ENCODE results near the gene TNFRSF18. TPM values are rescaled to one million over a fixed set of nuclear protein-coding genes. Genes with fewer than 3 reads are reported as not detected.
A peak's percentile ranks its signal among the peaks of the same experiment; 100 is the strongest.

TNFRSF18 gene
- total RNA-seq, 3 donors from 2014 or later (not counting 1 experiment from before 2014, with no cell fraction given): 40.3 to 81.9 (median 54.7) TPM

- Histone ChIP-seq H3K4me1 (ENCODE audit: control insufficient read depth, insufficient read depth, low read length) (peaks cover 56% of the 10 kb centered on the region), H3K36me3 (ENCODE audit: control insufficient read depth, insufficient read depth, low read length) (no peaks in the 10 kb centered on the region), H3K9me3 (ENCODE audit: control insufficient read depth, insufficient read depth, low read length) (no peaks in the 10 kb centered on the region), H3K27me3 (ENCODE audit: control insufficient read depth, insufficient read depth, low read length) (peaks cover 3% of the 10 kb centered on the region), H3K4me3 (ENCODE audit: low read length) (no peak overlapping the region), H3K27ac (ENCODE audit: low read length) (peak overlapping the region; percentile 64)
- Mint-ChIP-seq H3K4me1 (peaks cover 7 to 11% of the 10 kb centered on the region in 2 donors), H3K27me3 (ENCODE audit: low read depth in 2 of 2) (peaks cover 0 to 8% of the 10 kb centered on the region in 2 donors), H3K9me3 (no peaks in the 10 kb centered on the region), H3K4me3 (peak overlapping the region; percentile 61), H3K36me3 (no peaks in the 10 kb centered on the region), H3K27ac (peak overlapping the region; percentile 73 to 85)
- peak in 1 of 2 donors; percentile 48 for DNase-seq
- TF ChIP-seq, protein P1, sequence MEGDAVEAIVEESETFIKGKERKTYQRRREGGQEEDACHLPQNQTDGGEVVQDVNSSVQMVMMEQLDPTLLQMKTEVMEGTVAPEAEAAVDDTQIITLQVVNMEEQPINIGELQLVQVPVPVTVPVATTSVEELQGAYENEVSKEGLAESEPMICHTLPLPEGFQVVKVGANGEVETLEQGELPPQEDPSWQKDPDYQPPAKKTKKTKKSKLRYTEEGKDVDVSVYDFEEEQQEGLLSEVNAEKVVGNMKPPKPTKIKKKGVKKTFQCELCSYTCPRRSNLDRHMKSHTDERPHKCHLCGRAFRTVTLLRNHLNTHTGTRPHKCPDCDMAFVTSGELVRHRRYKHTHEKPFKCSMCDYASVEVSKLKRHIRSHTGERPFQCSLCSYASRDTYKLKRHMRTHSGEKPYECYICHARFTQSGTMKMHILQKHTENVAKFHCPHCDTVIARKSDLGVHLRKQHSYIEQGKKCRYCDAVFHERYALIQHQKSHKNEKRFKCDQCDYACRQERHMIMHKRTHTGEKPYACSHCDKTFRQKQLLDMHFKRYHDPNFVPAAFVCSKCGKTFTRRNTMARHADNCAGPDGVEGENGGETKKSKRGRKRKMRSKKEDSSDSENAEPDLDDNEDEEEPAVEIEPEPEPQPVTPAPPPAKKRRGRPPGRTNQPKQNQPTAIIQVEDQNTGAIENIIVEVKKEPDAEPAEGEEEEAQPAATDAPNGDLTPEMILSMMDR (IDR thresholded peaks at IDR 0.05): no peak
- intact Hi-C loops (cut with micrococcal nuclease): no loop called here
- 26% methylated on average over 23 of the region's 23 CpGs for WGBS (ENCODE audit: insufficient coverage)
- peak; percentile 54 to 81 (median 77) for ATAC-seq
Observed at GRCh38 chr1:1165900-1166421, 40.4 kb downstream of the TNFRSF18 start.

GRCh38 chr1:1165485-1165884 lies 40.9 kb downstream of the TNFRSF18 start:
- Mint-ChIP-seq H3K9me3 (no peaks in the 10 kb centered on the region), H3K4me3 (peak overlapping the region; percentile 61), H3K4me1 (peaks cover 7 to 11% of the 10 kb centered on the region in 2 donors), H3K27ac (peak overlapping the region; percentile 73 to 85), H3K36me3 (no peaks in the 10 kb centered on the region), H3K27me3 (ENCODE audit: low read depth in 2 of 2) (peaks cover 0 to 8% of the 10 kb centered on the region in 2 donors)
- no peak for DNase-seq
- TF ChIP-seq, protein P1 (IDR thresholded peaks at IDR 0.05): no peak
- intact Hi-C loops (cut with micrococcal nuclease): no loop called here
- H3K27me3 ChIP-seq (ENCODE audit: control insufficient read depth, insufficient read depth, low read length): peaks cover 3% of the 10 kb centered on the region
- 81% methylated on average over 12 of the region's 12 CpGs for WGBS (ENCODE audit: insufficient coverage)
- no peak overlapping the region for H3K4me3 ChIP-seq (ENCODE audit: low read length)
- peak overlapping the region; percentile 64 for H3K27ac ChIP-seq (ENCODE audit: low read length)
- H3K4me1 ChIP-seq (ENCODE audit: control insufficient read depth, insufficient read depth, low read length): peaks cover 51% of the 10 kb centered on the region
- ATAC-seq: no peak
- no peaks in the 10 kb centered on the region for H3K36me3 ChIP-seq (ENCODE audit: control insufficient read depth, insufficient read depth, low read length)
- no peaks in the 10 kb centered on the region for H3K9me3 ChIP-seq (ENCODE audit: control insufficient read depth, insufficient read depth, low read length)

- H3K36me3 Mint-ChIP-seq: no peaks in the 10 kb centered on the region
- 84% methylated on average over 48 of the region's 48 CpGs for WGBS (ENCODE audit: insufficient coverage)
- DNase-seq (no peak), ATAC-seq (no peak)
- no peak overlapping the region for H3K27ac Mint-ChIP-seq
- Histone ChIP-seq H3K9me3 (ENCODE audit: control insufficient read depth, insufficient read depth, low read length) (no peaks in the 10 kb centered on the region), H3K4me3 (ENCODE audit: low read length) (no peak overlapping the region), H3K27ac (ENCODE audit: low read length) (no peak overlapping the region), H3K4me1 (ENCODE audit: control insufficient read depth, insufficient read depth, low read length) (peaks cover 45% of the 10 kb centered on the region), H3K36me3 (ENCODE audit: control insufficient read depth, insufficient read depth, low read length) (no peaks in the 10 kb centered on the region), H3K27me3 (ENCODE audit: control insufficient read depth, insufficient read depth, low read length) (no peaks in the 10 kb centered on the region)
- H3K9me3 Mint-ChIP-seq: no peaks in the 10 kb centered on the region
- intact Hi-C loops (cut with micrococcal nuclease): no loop called here
- peaks cover 0 to 4% of the 10 kb centered on the region in 2 donors for H3K27me3 Mint-ChIP-seq (ENCODE audit: low read depth in 2 of 2)
- peaks cover 7 to 11% of the 10 kb centered on the region in 2 donors for H3K4me1 Mint-ChIP-seq
- TF ChIP-seq, protein P1 (IDR thresholded peaks at IDR 0.05): no peak
- H3K4me3 Mint-ChIP-seq: no peak overlapping the region
Observed at GRCh38 chr1:1164701-1165451, 41.5 kb downstream of the TNFRSF18 start.
